K562 (cell line): ENCODE data around the gene LST1. TPM values are rescaled to one million over a fixed set of nuclear protein-coding genes. Genes with fewer than 3 reads are reported as not detected.

Experiments used
- FOXM1 ChIP-seq, 2 experiments: fragments of 450-650 bp in 1 of 2; sonication (generic) in 1 of 2; formaldehyde crosslinking in 1 of 2; IDR thresholded peaks; 2 replicates each; pipeline versions ENCODE4 v1.6.1 to v1.9.0; 2017 to 2022; ENCODE audit warnings: low read depth in 2 of 2, mild to moderate bottlenecking in 2 of 2, missing genetic modification reagents in 1 of 2, moderate library complexity in 1 of 2
- SAFB ChIP-seq: fragments of 200-400 bp; formaldehyde crosslinking; IDR thresholded peaks from 2 replicates; pipeline ENCODE4 v1.6.1; 2017; ENCODE audit warnings: low read depth, low read length, borderline replicate concordance
- polyA plus RNA-seq, 8 experiments: library from polyadenylated mRNA; depleted of rRNA in 4 of 8; stranded (reverse) in 5 of 8; unstranded in 3 of 8; fragments of >200 nt; fragmentation: Nextera tagmentation in 2 of 8; fragmentation: Illumina TruSeq in 1 of 8; extraction: Ambion mirVana in 2 of 8; extraction: Trizol in 1 of 8; gene quantifications; 2 replicates each; pipeline versions ENCODE4 v1.2.1 to v1.2.3, GENCODE V29; 2011 to 2014; ENCODE audit warnings: inconsistent platforms in 1 of 8, missing spikeins in 1 of 8
- total RNA-seq, 7 experiments: library from RNA; depleted of rRNA in 6 of 7; stranded (reverse); fragments of >200 nt in 6 of 7; fragmentation: Illumina TruSeq in 2 of 7; extraction: Trizol in 2 of 7; gene quantifications; 2 replicates each; pipeline versions ENCODE4 v1.2.1 to v1.2.3, GENCODE V29; 2011 to 2021; ENCODE audit warnings: low replicate concordance in 1 of 7
- TF ChIP-seq, protein P1 (sequence below): fragments of 450-650 bp; IDR thresholded peaks from 2 replicates; pipeline ENCODE4 v1.6.1; 2017; ENCODE audit warnings: antibody characterized with exemption, mild to moderate bottlenecking
- TF ChIP-seq, protein P2 (sequence below): fragments of 250-450 bp; sonication (Bioruptor Pico); IDR thresholded peaks from 2 replicates; pipeline ENCODE4 v1.4.0; 2020; ENCODE audit warnings: mild to moderate bottlenecking
- TF ChIP-seq, protein P3 (sequence below): fragments of 250-450 bp; sonication (Bioruptor Pico); IDR thresholded peaks from 2 replicates; pipeline ENCODE4 v1.4.0; 2020
- TF ChIP-seq, protein P4 (sequence below): IDR thresholded peaks from 2 replicates; pipeline ENCODE4 v1.6.1; 2016; ENCODE audit warnings: missing genetic modification characterization, missing compliant biosample characterization
- TF ChIP-seq, protein P5 (sequence below): fragments of 450-650 bp; formaldehyde crosslinking; IDR thresholded peaks from 2 replicates; pipeline ENCODE4 v1.4.0; 2020; ENCODE audit warnings: mild to moderate bottlenecking, moderate library complexity
- TF ChIP-seq, protein P6 (sequence below): sonication (generic); IDR thresholded peaks from 2 replicates; pipeline ENCODE4 v1.6.1; 2016

The LST1 gene
- total and polyA plus RNA-seq, 9 of the 15 experiments (the other 6 are each of a cell fraction or from before 2014, with no cell fraction given): 0.82 to 7.8 (median 1.7) TPM

DNA sequence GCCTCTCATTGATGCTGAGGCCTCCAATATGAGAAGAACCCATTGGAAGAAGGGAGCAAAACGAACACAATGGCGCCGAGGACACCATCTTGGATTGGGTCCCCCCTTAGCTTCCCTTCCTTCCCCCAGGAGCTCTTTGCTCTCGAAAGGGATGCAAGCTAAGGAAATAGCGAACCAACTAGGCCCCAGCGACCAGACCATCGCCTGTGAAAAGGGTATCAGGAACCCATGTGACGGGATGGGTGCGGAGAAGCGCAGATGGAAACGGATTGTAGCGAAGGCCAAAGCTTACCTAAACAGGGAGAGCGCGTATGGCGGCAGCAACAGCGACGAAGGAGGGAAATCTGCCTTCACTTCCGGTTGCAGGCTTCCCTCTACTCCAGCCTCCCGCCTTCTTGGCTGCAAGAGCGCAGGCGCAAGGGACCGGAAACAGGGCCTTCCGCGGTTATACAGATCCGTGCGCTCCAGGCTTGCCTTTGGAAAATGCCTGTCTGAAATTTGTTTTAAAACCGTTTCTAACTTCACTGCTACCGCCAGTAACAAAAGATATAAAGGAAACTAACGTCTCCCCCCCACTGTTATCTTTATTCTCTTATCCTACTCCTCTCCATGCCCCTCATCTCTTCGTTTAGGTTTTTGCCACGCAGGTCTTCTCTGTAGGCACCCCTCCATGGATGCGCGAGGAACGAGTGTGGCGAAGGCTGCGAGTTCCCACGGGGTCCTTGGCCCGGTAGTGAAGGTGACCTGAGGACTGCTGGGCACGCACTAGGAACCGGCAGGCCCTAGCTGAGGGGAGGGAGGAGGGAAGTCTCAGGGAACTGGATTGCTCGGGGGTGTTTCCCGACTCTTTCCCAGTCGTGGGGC is 44.2 kb upstream of the LST1 start, which contains the start of gene DDX39B (continued):
- TF ChIP-seq, protein P1, sequence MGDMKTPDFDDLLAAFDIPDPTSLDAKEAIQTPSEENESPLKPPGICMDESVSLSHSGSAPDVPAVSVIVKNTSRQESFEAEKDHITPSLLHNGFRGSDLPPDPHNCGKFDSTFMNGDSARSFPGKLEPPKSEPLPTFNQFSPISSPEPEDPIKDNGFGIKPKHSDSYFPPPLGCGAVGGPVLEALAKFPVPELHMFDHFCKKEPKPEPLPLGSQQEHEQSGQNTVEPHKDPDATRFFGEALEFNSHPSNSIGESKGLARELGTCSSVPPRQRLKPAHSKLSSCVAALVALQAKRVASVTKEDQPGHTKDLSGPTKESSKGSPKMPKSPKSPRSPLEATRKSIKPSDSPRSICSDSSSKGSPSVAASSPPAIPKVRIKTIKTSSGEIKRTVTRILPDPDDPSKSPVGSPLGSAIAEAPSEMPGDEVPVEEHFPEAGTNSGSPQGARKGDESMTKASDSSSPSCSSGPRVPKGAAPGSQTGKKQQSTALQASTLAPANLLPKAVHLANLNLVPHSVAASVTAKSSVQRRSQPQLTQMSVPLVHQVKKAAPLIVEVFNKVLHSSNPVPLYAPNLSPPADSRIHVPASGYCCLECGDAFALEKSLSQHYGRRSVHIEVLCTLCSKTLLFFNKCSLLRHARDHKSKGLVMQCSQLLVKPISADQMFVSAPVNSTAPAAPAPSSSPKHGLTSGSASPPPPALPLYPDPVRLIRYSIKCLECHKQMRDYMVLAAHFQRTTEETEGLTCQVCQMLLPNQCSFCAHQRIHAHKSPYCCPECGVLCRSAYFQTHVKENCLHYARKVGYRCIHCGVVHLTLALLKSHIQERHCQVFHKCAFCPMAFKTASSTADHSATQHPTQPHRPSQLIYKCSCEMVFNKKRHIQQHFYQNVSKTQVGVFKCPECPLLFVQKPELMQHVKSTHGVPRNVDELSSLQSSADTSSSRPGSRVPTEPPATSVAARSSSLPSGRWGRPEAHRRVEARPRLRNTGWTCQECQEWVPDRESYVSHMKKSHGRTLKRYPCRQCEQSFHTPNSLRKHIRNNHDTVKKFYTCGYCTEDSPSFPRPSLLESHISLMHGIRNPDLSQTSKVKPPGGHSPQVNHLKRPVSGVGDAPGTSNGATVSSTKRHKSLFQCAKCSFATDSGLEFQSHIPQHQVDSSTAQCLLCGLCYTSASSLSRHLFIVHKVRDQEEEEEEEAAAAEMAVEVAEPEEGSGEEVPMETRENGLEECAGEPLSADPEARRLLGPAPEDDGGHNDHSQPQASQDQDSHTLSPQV: peak; percentile 45
- TF ChIP-seq FOXM1 (IDR thresholded peaks at IDR 0.05; ENCODE audit: low read depth) (peak; percentile 52; the same call in 1 of the 2 replicates), FOXM1 (CRISPR knock-in tag; IDR thresholded peaks at IDR 0.05; ENCODE audit: low read depth) (peak; percentile 96), SAFB (peak; percentile 84; the same call in 1 of the 2 replicates)
- TF ChIP-seq, protein P2, sequence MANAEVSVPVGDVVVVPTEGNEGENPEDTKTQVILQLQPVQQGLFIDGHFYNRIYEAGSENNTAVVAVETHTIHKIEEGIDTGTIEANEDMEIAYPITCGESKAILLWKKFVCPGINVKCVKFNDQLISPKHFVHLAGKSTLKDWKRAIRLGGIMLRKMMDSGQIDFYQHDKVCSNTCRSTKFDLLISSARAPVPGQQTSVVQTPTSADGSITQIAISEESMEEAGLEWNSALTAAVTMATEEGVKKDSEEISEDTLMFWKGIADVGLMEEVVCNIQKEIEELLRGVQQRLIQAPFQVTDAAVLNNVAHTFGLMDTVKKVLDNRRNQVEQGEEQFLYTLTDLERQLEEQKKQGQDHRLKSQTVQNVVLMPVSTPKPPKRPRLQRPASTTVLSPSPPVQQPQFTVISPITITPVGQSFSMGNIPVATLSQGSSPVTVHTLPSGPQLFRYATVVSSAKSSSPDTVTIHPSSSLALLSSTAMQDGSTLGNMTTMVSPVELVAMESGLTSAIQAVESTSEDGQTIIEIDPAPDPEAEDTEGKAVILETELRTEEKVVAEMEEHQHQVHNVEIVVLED: peak; percentile 35; the same call in 1 of the 2 replicates
- TF ChIP-seq, protein P3, sequence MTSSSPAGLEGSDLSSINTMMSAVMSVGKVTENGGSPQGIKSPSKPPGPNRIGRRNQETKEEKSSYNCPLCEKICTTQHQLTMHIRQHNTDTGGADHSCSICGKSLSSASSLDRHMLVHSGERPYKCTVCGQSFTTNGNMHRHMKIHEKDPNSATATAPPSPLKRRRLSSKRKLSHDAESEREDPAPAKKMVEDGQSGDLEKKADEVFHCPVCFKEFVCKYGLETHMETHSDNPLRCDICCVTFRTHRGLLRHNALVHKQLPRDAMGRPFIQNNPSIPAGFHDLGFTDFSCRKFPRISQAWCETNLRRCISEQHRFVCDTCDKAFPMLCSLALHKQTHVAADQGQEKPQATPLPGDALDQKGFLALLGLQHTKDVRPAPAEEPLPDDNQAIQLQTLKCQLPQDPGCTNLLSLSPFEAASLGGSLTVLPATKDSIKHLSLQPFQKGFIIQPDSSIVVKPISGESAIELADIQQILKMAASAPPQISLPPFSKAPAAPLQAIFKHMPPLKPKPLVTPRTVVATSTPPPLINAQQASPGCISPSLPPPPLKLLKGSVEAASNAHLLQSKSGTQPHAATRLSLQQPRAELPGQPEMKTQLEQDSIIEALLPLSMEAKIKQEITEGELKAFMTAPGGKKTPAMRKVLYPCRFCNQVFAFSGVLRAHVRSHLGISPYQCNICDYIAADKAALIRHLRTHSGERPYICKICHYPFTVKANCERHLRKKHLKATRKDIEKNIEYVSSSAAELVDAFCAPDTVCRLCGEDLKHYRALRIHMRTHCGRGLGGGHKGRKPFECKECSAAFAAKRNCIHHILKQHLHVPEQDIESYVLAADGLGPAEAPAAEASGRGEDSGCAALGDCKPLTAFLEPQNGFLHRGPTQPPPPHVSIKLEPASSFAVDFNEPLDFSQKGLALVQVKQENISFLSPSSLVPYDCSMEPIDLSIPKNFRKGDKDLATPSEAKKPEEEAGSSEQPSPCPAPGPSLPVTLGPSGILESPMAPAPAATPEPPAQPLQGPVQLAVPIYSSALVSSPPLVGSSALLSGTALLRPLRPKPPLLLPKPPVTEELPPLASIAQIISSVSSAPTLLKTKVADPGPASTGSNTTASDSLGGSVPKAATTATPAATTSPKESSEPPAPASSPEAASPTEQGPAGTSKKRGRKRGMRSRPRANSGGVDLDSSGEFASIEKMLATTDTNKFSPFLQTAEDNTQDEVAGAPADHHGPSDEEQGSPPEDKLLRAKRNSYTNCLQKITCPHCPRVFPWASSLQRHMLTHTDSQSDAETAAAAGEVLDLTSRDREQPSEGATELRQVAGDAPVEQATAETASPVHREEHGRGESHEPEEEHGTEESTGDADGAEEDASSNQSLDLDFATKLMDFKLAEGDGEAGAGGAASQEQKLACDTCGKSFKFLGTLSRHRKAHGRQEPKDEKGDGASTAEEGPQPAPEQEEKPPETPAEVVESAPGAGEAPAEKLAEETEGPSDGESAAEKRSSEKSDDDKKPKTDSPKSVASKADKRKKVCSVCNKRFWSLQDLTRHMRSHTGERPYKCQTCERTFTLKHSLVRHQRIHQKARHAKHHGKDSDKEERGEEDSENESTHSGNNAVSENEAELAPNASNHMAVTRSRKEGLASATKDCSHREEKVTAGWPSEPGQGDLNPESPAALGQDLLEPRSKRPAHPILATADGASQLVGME (CRISPR knock-in tag): peak; percentile 76
- TF ChIP-seq, protein P4, sequence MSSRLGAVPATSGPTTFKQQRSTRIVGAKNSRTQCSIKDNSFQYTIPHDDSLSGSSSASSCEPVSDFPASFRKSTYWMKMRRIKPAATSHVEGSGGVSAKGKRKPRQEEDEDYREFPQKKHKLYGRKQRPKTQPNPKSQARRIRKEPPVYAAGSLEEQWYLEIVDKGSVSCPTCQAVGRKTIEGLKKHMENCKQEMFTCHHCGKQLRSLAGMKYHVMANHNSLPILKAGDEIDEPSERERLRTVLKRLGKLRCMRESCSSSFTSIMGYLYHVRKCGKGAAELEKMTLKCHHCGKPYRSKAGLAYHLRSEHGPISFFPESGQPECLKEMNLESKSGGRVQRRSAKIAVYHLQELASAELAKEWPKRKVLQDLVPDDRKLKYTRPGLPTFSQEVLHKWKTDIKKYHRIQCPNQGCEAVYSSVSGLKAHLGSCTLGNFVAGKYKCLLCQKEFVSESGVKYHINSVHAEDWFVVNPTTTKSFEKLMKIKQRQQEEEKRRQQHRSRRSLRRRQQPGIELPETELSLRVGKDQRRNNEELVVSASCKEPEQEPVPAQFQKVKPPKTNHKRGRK: no peak
- TF ChIP-seq, protein P5, sequence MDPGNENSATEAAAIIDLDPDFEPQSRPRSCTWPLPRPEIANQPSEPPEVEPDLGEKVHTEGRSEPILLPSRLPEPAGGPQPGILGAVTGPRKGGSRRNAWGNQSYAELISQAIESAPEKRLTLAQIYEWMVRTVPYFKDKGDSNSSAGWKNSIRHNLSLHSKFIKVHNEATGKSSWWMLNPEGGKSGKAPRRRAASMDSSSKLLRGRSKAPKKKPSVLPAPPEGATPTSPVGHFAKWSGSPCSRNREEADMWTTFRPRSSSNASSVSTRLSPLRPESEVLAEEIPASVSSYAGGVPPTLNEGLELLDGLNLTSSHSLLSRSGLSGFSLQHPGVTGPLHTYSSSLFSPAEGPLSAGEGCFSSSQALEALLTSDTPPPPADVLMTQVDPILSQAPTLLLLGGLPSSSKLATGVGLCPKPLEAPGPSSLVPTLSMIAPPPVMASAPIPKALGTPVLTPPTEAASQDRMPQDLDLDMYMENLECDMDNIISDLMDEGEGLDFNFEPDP: no peak
- TF ChIP-seq, protein P6, sequence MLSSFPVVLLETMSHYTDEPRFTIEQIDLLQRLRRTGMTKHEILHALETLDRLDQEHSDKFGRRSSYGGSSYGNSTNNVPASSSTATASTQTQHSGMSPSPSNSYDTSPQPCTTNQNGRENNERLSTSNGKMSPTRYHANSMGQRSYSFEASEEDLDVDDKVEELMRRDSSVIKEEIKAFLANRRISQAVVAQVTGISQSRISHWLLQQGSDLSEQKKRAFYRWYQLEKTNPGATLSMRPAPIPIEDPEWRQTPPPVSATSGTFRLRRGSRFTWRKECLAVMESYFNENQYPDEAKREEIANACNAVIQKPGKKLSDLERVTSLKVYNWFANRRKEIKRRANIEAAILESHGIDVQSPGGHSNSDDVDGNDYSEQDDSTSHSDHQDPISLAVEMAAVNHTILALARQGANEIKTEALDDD: peak; percentile 27; the same call in 1 of the 2 replicates
